Measurements from ENCODE around the gene OR2AT4. TPM values are rescaled to one million over a fixed set of nuclear protein-coding genes. Genes with fewer than 3 reads are reported as not detected.

Gene OR2AT4
- total RNA-seq, 5 donors from 2014 or later (not counting 1 experiment from before 2014, with no cell fraction given): not detected

DNA sequence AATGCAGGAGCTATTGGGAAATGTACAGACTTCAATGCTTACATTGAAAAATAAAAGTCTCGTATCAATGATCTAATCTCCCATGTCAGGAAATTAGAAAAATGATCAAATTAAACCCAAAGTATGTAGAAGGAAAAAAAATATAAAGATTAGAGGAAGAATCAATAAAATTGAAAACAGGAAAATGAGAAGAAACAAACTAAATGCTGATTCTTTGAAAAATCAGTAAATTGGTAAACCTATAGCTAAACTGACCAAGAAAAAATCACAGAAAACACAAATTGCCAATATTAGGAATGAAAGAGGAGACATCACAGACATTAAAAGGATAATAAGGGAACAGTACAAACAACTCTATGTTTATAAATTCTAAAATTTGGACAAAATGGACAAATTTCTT lies 11.8 kb downstream of the OR2AT4 start:
- POLR2A ChIA-PET: no interaction called here
- ATAC-seq (replicated peaks in 1 of 4) (no peak), DNase-seq (no peak)
- no peak overlapping the region for H3K4me3 Mint-ChIP-seq
- no peaks in the 10 kb centered on the region for H3K4me1 Mint-ChIP-seq
- no peak overlapping the region for H3K27ac ChIP-seq (ENCODE audit: low read length)
- no CpG with 5 or more reads among the region's 1 CpG for WGBS (ENCODE audit: insufficient coverage)
- H3K4me3 ChIP-seq (ENCODE audit: control insufficient read depth in 1 of 2, extremely low read depth in 1 of 2, low read length in 1 of 2): no peak overlapping the region
- no peaks in the 10 kb centered on the region for H3K9me3 ChIP-seq
- H3K27me3 Mint-ChIP-seq: peaks cover 34 to 36% of the 10 kb centered on the region in 2 donors
- no peak overlapping the region for H3K27ac Mint-ChIP-seq
- H3K4me1 ChIP-seq (ENCODE audit: control insufficient read depth in 1 of 2, extremely low read depth in 1 of 2, insufficient read depth in 2 of 2, low read length in 2 of 2): no peaks in the 10 kb centered on the region
- no peaks in the 10 kb centered on the region for H3K36me3 ChIP-seq (ENCODE audit: control insufficient read depth in 2 of 2, extremely low read depth in 1 of 2, insufficient read depth in 1 of 2, low read length in 1 of 2)
- H3K27me3 ChIP-seq (replicated peaks in 1 of 2; ENCODE audit: control insufficient read depth in 2 of 2, extremely low read depth in 1 of 2, insufficient read depth in 2 of 2, low read length in 1 of 2): peaks cover 2 to 13% of the 10 kb centered on the region in 2 experiments
- H3K9me3 Mint-ChIP-seq: peaks cover 0 to 4% (median 0%) of the 10 kb centered on the region in 3 donors
- CTCF ChIA-PET: no interaction called here
- no peaks in the 10 kb centered on the region for H3K36me3 Mint-ChIP-seq

GRCh38 chr11:75083217-75083605 lies 13.5 kb downstream of the OR2AT4 start:
- Mint-ChIP-seq H3K9me3 (no peaks in the 10 kb centered on the region), H3K4me1 (no peaks in the 10 kb centered on the region), H3K4me3 (no peak overlapping the region), H3K27me3 (peaks cover 28 to 33% of the 10 kb centered on the region in 2 donors), H3K36me3 (no peaks in the 10 kb centered on the region), H3K27ac (no peak overlapping the region)
- Histone ChIP-seq H3K9me3 (no peaks in the 10 kb centered on the region), H3K27me3 (replicated peaks in 1 of 2; ENCODE audit: control insufficient read depth in 2 of 2, extremely low read depth in 1 of 2, insufficient read depth in 2 of 2, low read length in 1 of 2) (peaks cover 0 to 4% of the 10 kb centered on the region in 2 experiments), H3K36me3 (ENCODE audit: control insufficient read depth in 2 of 2, extremely low read depth in 1 of 2, insufficient read depth in 1 of 2, low read length in 1 of 2) (no peaks in the 10 kb centered on the region), H3K4me1 (ENCODE audit: control insufficient read depth in 1 of 2, extremely low read depth in 1 of 2, insufficient read depth in 2 of 2, low read length in 2 of 2) (no peaks in the 10 kb centered on the region), H3K27ac (ENCODE audit: low read length) (no peak overlapping the region), H3K4me3 (ENCODE audit: control insufficient read depth in 1 of 2, extremely low read depth in 1 of 2, low read length in 1 of 2) (no peak overlapping the region)
- ChIA-PET POLR2A (no interaction called here), CTCF (no interaction called here)
- ATAC-seq (replicated peaks in 1 of 4): no peak
- DNase-seq: no peak
- WGBS (ENCODE audit: insufficient coverage): no CpG with 5 or more reads among the region's 1 CpG

DNA sequence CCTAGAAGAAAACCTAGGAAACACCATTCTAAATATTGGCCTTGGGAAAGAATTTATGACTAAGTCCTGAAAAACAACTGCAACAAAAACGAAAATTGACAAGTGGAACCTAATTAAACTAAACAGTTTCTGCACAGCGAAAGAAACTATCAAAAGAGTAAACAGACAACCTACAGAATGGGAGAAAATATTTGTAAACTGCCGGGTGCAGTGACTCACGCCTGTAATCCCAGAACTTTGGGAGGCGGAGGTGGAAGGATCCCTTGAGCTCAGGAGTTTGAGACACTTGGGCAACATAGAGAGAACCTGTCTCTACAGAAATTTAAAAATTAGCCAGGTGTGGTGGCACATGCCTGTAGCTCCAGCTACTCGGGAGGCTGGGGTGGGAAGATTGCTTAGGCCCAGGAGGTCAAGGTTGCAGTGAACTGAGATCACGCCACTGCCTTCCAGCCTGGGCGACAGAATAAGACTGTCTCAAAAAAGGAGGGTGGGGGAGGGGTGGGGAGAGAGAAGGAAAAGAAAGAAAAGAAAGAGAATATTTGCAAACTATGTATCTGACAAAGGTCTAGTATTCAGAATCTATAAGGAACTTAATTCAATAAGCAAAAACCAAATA lies 14.0 kb downstream of the OR2AT4 start:
- H3K4me1 Mint-ChIP-seq: no peaks in the 10 kb centered on the region

GRCh38 chr11:75079546-75079945 lies 17.1 kb downstream of the OR2AT4 start:
- Histone ChIP-seq H3K9me3 (no peaks in the 10 kb centered on the region), H3K27me3 (replicated peaks in 1 of 2; ENCODE audit: control insufficient read depth in 2 of 2, extremely low read depth in 1 of 2, insufficient read depth in 2 of 2, low read length in 1 of 2) (peaks cover 0 to 9% of the 10 kb centered on the region in 2 experiments), H3K4me3 (ENCODE audit: control insufficient read depth in 1 of 2, extremely low read depth in 1 of 2, low read length in 1 of 2) (no peak overlapping the region), H3K36me3 (ENCODE audit: control insufficient read depth in 2 of 2, extremely low read depth in 1 of 2, insufficient read depth in 1 of 2, low read length in 1 of 2) (no peaks in the 10 kb centered on the region), H3K4me1 (ENCODE audit: control insufficient read depth in 1 of 2, extremely low read depth in 1 of 2, insufficient read depth in 2 of 2, low read length in 2 of 2) (no peaks in the 10 kb centered on the region), H3K27ac (ENCODE audit: low read length) (no peak overlapping the region)
- Mint-ChIP-seq H3K9me3 (no peaks in the 10 kb centered on the region), H3K4me1 (no peaks in the 10 kb centered on the region), H3K4me3 (no peak overlapping the region), H3K36me3 (no peaks in the 10 kb centered on the region), H3K27me3 (peaks cover 31 to 34% of the 10 kb centered on the region in 2 donors), H3K27ac (no peak overlapping the region)
- ChIA-PET POLR2A (no interaction called here), CTCF (no interaction called here)
- 68% methylated on average over 3 of the region's 4 CpGs for WGBS (ENCODE audit: insufficient coverage)
- ATAC-seq (replicated peaks in 1 of 4) (no peak), DNase-seq (no peak)

More for the DNA sequence above, 14.0 kb downstream of the OR2AT4 start:
- DNase-seq (no peak), ATAC-seq (replicated peaks in 1 of 4) (no peak)
- 82% methylated on average over 4 of the region's 8 CpGs for WGBS (ENCODE audit: insufficient coverage)
- Mint-ChIP-seq H3K27ac (no peak overlapping the region), H3K9me3 (no peaks in the 10 kb centered on the region), H3K36me3 (no peaks in the 10 kb centered on the region), H3K27me3 (peaks cover 27 to 29% of the 10 kb centered on the region in 2 donors), H3K4me3 (no peak overlapping the region)
- POLR2A ChIA-PET: no interaction called here
- CTCF ChIA-PET: no interaction called here
- no peaks in the 10 kb centered on the region for H3K4me1 ChIP-seq (ENCODE audit: control insufficient read depth in 1 of 2, extremely low read depth in 1 of 2, insufficient read depth in 2 of 2, low read length in 2 of 2)
- H3K9me3 ChIP-seq: no peaks in the 10 kb centered on the region
- no peak overlapping the region for H3K27ac ChIP-seq (ENCODE audit: low read length)
- H3K4me3 ChIP-seq (ENCODE audit: control insufficient read depth in 1 of 2, extremely low read depth in 1 of 2, low read length in 1 of 2): no peak overlapping the region
- peaks cover 0 to 4% of the 10 kb centered on the region in 2 experiments for H3K27me3 ChIP-seq (replicated peaks in 1 of 2; ENCODE audit: control insufficient read depth in 2 of 2, extremely low read depth in 1 of 2, insufficient read depth in 2 of 2, low read length in 1 of 2)
- no peaks in the 10 kb centered on the region for H3K36me3 ChIP-seq (ENCODE audit: control insufficient read depth in 2 of 2, extremely low read depth in 1 of 2, insufficient read depth in 1 of 2, low read length in 1 of 2)

DNA sequence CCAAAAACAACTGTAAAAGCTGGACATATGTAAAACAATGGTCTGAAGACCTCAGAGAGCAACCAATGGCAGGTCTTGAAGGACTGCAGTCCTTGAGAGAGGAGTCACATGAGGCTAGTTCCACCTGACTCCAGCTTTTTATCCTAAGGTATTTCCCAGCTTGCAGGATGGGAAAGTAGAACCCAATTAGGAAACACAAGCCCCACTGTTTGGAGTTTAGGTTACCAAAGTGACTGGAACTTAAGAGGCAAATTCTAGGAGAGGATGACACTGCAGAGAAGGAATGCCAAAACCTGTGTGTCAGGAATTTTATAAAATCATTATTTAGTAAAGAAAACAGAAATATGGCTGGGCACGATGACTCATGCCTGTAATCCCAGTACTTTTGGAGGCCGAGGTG lies 18.4 kb downstream of the OR2AT4 start:
- no peak overlapping the region for H3K4me3 ChIP-seq (ENCODE audit: control insufficient read depth in 1 of 2, extremely low read depth in 1 of 2, low read length in 1 of 2)
- H3K9me3 ChIP-seq: no peaks in the 10 kb centered on the region
- Mint-ChIP-seq H3K27ac (no peak overlapping the region), H3K27me3 (peaks cover 27 to 34% of the 10 kb centered on the region in 2 donors), H3K4me3 (no peak overlapping the region), H3K36me3 (no peaks in the 10 kb centered on the region), H3K4me1 (no peaks in the 10 kb centered on the region), H3K9me3 (no peaks in the 10 kb centered on the region)
- H3K4me1 ChIP-seq (ENCODE audit: control insufficient read depth in 1 of 2, extremely low read depth in 1 of 2, insufficient read depth in 2 of 2, low read length in 2 of 2): no peaks in the 10 kb centered on the region
- no peaks in the 10 kb centered on the region for H3K36me3 ChIP-seq (ENCODE audit: control insufficient read depth in 2 of 2, extremely low read depth in 1 of 2, insufficient read depth in 1 of 2, low read length in 1 of 2)
- ChIA-PET POLR2A (no interaction called here), CTCF (no interaction called here)
- no peak for ATAC-seq (replicated peaks in 1 of 4)
- H3K27ac ChIP-seq (ENCODE audit: low read length): no peak overlapping the region
- DNase-seq: no peak
- WGBS (ENCODE audit: insufficient coverage): no CpG with 5 or more reads among the region's 2 CpGs
- H3K27me3 ChIP-seq (replicated peaks in 1 of 2; ENCODE audit: control insufficient read depth in 2 of 2, extremely low read depth in 1 of 2, insufficient read depth in 2 of 2, low read length in 1 of 2): peaks cover 3 to 9% of the 10 kb centered on the region in 2 experiments

DNA sequence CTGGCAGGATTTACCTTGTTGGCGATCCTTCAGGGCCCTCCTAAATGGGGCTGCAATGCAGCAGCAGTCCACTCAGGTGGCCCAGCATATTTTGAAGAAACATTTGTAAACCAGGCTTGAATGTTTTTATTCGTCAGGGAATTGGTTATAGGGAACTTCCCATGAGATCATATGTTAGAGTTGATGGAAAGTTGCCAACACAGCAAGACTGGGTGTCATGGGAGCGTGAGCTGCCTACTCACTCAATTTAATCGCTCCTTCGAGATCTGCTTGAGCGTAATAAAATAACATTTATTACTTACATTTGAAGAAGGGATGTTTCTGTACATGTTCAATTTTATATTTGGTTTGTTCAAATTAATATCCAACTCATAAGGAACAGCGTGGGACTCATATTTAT lies 19.4 kb downstream of the OR2AT4 start:
- no peaks in the 10 kb centered on the region for H3K4me1 ChIP-seq (ENCODE audit: control insufficient read depth in 1 of 2, extremely low read depth in 1 of 2, insufficient read depth in 2 of 2, low read length in 2 of 2)
- no peak overlapping the region for H3K4me3 ChIP-seq (ENCODE audit: control insufficient read depth in 1 of 2, extremely low read depth in 1 of 2, low read length in 1 of 2)
- H3K27ac ChIP-seq (ENCODE audit: low read length): no peak overlapping the region
- Mint-ChIP-seq H3K4me1 (no peaks in the 10 kb centered on the region), H3K36me3 (no peaks in the 10 kb centered on the region), H3K27ac (no peak overlapping the region), H3K4me3 (no peak overlapping the region), H3K27me3 (peaks cover 20 to 35% of the 10 kb centered on the region in 2 donors), H3K9me3 (no peaks in the 10 kb centered on the region)
- 100% methylated on average over 1 of the region's 7 CpGs for WGBS (ENCODE audit: insufficient coverage)
- POLR2A ChIA-PET: no interaction called here
- H3K9me3 ChIP-seq: no peaks in the 10 kb centered on the region
- CTCF ChIA-PET: no interaction called here
- peaks cover 3 to 4% of the 10 kb centered on the region in 2 experiments for H3K27me3 ChIP-seq (replicated peaks in 1 of 2; ENCODE audit: control insufficient read depth in 2 of 2, extremely low read depth in 1 of 2, insufficient read depth in 2 of 2, low read length in 1 of 2)
- DNase-seq (no peak), ATAC-seq (replicated peaks in 1 of 4) (no peak)
- no peaks in the 10 kb centered on the region for H3K36me3 ChIP-seq (ENCODE audit: control insufficient read depth in 2 of 2, extremely low read depth in 1 of 2, insufficient read depth in 1 of 2, low read length in 1 of 2)

DNA sequence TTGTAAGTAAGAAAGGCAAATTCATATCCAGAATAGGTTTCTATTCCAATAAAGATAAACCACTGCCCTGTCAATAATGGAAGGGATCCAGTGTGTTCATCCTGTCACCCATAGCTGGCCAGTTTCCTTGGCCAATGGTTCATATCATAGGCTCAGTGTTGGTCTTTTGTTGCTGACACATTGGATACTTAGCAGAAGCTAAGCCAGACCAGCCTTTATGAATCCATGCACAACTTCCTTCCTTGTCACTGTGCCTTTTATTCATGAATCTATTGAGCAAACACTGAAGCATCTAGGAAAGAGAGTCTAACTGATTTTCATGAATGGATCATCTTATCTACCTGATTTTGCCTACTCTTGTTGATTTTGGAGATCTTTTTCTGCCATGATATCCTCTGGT lies 20.0 kb downstream of the OR2AT4 start:
- Histone ChIP-seq H3K4me1 (ENCODE audit: control insufficient read depth in 1 of 2, extremely low read depth in 1 of 2, insufficient read depth in 2 of 2, low read length in 2 of 2) (no peaks in the 10 kb centered on the region), H3K36me3 (ENCODE audit: control insufficient read depth in 2 of 2, extremely low read depth in 1 of 2, insufficient read depth in 1 of 2, low read length in 1 of 2) (no peaks in the 10 kb centered on the region), H3K4me3 (ENCODE audit: control insufficient read depth in 1 of 2, extremely low read depth in 1 of 2, low read length in 1 of 2) (no peak overlapping the region), H3K27me3 (replicated peaks in 1 of 2; ENCODE audit: control insufficient read depth in 2 of 2, extremely low read depth in 1 of 2, insufficient read depth in 2 of 2, low read length in 1 of 2) (peaks cover 3 to 6% of the 10 kb centered on the region in 2 experiments), H3K27ac (ENCODE audit: low read length) (no peak overlapping the region), H3K9me3 (no peaks in the 10 kb centered on the region)
- Mint-ChIP-seq H3K27me3 (peaks cover 18 to 33% of the 10 kb centered on the region in 2 donors), H3K27ac (no peak overlapping the region), H3K4me3 (no peak overlapping the region), H3K9me3 (no peaks in the 10 kb centered on the region), H3K4me1 (no peaks in the 10 kb centered on the region), H3K36me3 (no peaks in the 10 kb centered on the region)
- no peak for ATAC-seq (replicated peaks in 1 of 4)
- ChIA-PET POLR2A (no interaction called here), CTCF (no interaction called here)
- DNase-seq: no peak

Data from T-cell (primary cell).